Erythroblast (primary cell): ENCODE results near the gene LRRC49.

ENCODE experiments used
- GATA1 ChIP-seq: IDR thresholded peaks from 2 replicates; pipeline ENCODE4 v1.6.1; 2011; ENCODE audit warnings: low read depth, mild to moderate bottlenecking, control low read depth, low read length, moderate library complexity
- POLR2A ChIP-seq: IDR thresholded peaks from 2 replicates; pipeline ENCODE4 v1.6.1; 2011; ENCODE audit warnings: mild to moderate bottlenecking, low read length

GRCh38 chr15:70845602-70846360 is 46.8 kb upstream of the LRRC49 start:
- no peak for TF ChIP-seq POLR2A
- no peak for TF ChIP-seq GATA1
